HG02970 (cell line): ENCODE results near the gene RGS21.
"Not testable (repeated sequence)": the region's sequence is repeated elsewhere in the genome, so short reads cannot be mapped to it uniquely, and the experiment has no call there.

Experiments used
- ATAC-seq: cut with Tn5 transposase; IDR thresholded peaks from one replicate; pipeline ENCODE4 v1.9.1; 2021; ENCODE audit warnings: mild to moderate bottlenecking, moderate library complexity, moderate number of reproducible peaks; ENCODE audit not compliant: unreplicated experiment, low FRiP score

The RGS21 gene

GRCh38 chr1:192316942-192317450 lies at the start of gene RGS21:
Gene RGS21 (plus strand): TSS chr1:192316992. CDS start chr1:192343037, 26,045 bp downstream.
- ATAC-seq, result no peak

- no peak for ATAC-seq
Observed at GRCh38 chr1:192268468-192269052, 48.2 kb upstream of the RGS21 start.

- ATAC-seq, result no peak
Observed at GRCh38 chr1:192270398-192270797, 46.4 kb upstream of the RGS21 start.

- no peak for ATAC-seq
Observed at GRCh38 chr1:192272732-192273131, 44.1 kb upstream of the RGS21 start.

GRCh38 chr1:192274588-192274987 lies 42.2 kb upstream of the RGS21 start:
- ATAC-seq, result no peak

- no peak for ATAC-seq
Observed at GRCh38 chr1:192277635-192278034, 39.2 kb upstream of the RGS21 start.

GRCh38 chr1:192284927-192285326 lies 31.9 kb upstream of the RGS21 start:
- no peak for ATAC-seq

GRCh38 chr1:192303029-192303428 lies 13.8 kb upstream of the RGS21 start:
- ATAC-seq, result no peak

- not testable (repeated sequence) for ATAC-seq
Observed at GRCh38 chr1:192308314-192308713, 8.5 kb upstream of the RGS21 start.

- ATAC-seq, result no peak
Observed at GRCh38 chr1:192311281-192311680, 5.5 kb upstream of the RGS21 start.

- no peak for ATAC-seq
Observed at GRCh38 chr1:192327997-192328396, 11.2 kb downstream of the RGS21 start.

GRCh38 chr1:192342842-192343241 lies 26.1 kb downstream of the RGS21 start:
- no peak for ATAC-seq

- no peak for ATAC-seq
Observed at GRCh38 chr1:192343344-192343743, 26.6 kb downstream of the RGS21 start.

- ATAC-seq, result no peak
Observed at GRCh38 chr1:192349314-192349713, 32.5 kb downstream of the RGS21 start.

GRCh38 chr1:192350356-192350755 lies 33.6 kb downstream of the RGS21 start:
- ATAC-seq, result no peak

GRCh38 chr1:192351550-192351949 lies 34.8 kb downstream of the RGS21 start:
- no peak for ATAC-seq

- no peak for ATAC-seq
Observed at GRCh38 chr1:192357924-192358323, 41.1 kb downstream of the RGS21 start.

GRCh38 chr1:192358402-192358801 lies 41.6 kb downstream of the RGS21 start:
- ATAC-seq, result no peak

GRCh38 chr1:192358822-192359221 lies 42.0 kb downstream of the RGS21 start:
- no peak for ATAC-seq

GRCh38 chr1:192363177-192363576 lies 46.4 kb downstream of the RGS21 start:
- ATAC-seq, result no peak

- no peak for ATAC-seq
Observed at GRCh38 chr1:192367436-192367835, 50.6 kb downstream of the RGS21 start.

GRCh38 chr1:192375306-192375705 lies 58.5 kb downstream of the RGS21 start:
- no peak for ATAC-seq

GRCh38 chr1:192376374-192376773 lies 59.6 kb downstream of the RGS21 start:
- no peak for ATAC-seq
